ENCODE measurements around the gene CAPN10.
"Not testable (repeated sequence)": the region's sequence is repeated elsewhere in the genome, so short reads cannot be mapped to it uniquely, and the experiment has no call there.

CAPN10 gene

GRCh38 chr2:240604291-240604938 is 17.9 kb downstream of the CAPN10 start:
- peak in 1 of 2 donors; percentile 42 for DNase-seq

GRCh38 chr2:240604939-240605716 is 18.6 kb downstream of the CAPN10 start:
- no peak for DNase-seq

- DNase-seq = no peak
These were observed 19.6 kb downstream of the CAPN10 start for GRCh38 chr2:240605867-240606743.

GRCh38 chr2:240611601-240612210 is 25.2 kb downstream of the CAPN10 start:
- peak in 1 of 2 donors; percentile 39 for DNase-seq

- DNase-seq = no peak
These were observed 27.2 kb downstream of the CAPN10 start for GRCh38 chr2:240613781-240614180.

GRCh38 chr2:240614391-240614790 is 27.9 kb downstream of the CAPN10 start:
- DNase-seq = no peak

GRCh38 chr2:240615396-240615795 is 28.9 kb downstream of the CAPN10 start:
- DNase-seq = no peak

GRCh38 chr2:240615820-240616547 is 29.4 kb downstream of the CAPN10 start:
- DNase-seq = no peak

GRCh38 chr2:240616860-240617666 is 30.5 kb downstream of the CAPN10 start:
- not testable (repeated sequence) for DNase-seq

GRCh38 chr2:240618776-240619175 is 32.2 kb downstream of the CAPN10 start:
- no peak for DNase-seq

- DNase-seq = no peak
These were observed 33.1 kb downstream of the CAPN10 start for GRCh38 chr2:240619506-240620148.

GRCh38 chr2:240620149-240620731 is 33.7 kb downstream of the CAPN10 start:
- no peak for DNase-seq

GRCh38 chr2:240620859-240621258 is 34.3 kb downstream of the CAPN10 start:
- DNase-seq = no peak

- DNase-seq = no peak
These were observed 35.5 kb downstream of the CAPN10 start for GRCh38 chr2:240622060-240622411.

GRCh38 chr2:240622531-240623235 is 36.1 kb downstream of the CAPN10 start:
- DNase-seq = peak; percentile 53 to 67

- DNase-seq = no peak
These were observed 37.0 kb downstream of the CAPN10 start for GRCh38 chr2:240623531-240624010.

- no peak for DNase-seq
These were observed 37.7 kb downstream of the CAPN10 start for GRCh38 chr2:240624011-240624949.

- peak; percentile 88 to 92 for DNase-seq
These were observed 38.6 kb downstream of the CAPN10 start, which contains the start of gene GPR35 for GRCh38 chr2:240624950-240625621. Gene GPR35 (plus strand): TSS chr2:240625480. CDS start chr2:240629953, 4,473 bp downstream.
